ENCODE results near the gene NAGA.

- TF ChIP-seq CTCF (IDR thresholded peaks at IDR 0.05): no peak
- no peak for TF ChIP-seq EZH2 (IDR thresholded peaks at IDR 0.05; ENCODE audit: borderline replicate concordance, insufficient read depth, low read depth, low read length, poor library complexity, severe bottlenecking)
Observed at GRCh38 chr22:42080287-42080686, 9.7 kb upstream of the NAGA start.
